T1000 (cell line): Measurements from ENCODE around the gene DTX2.
"Not testable (repeated sequence)": the region's sequence is repeated elsewhere in the genome, so short reads cannot be mapped to it uniquely, and the experiment has no call there.

ENCODE experiments used
- DNase-seq: peaks from one replicate; lab custom pipeline; 2025; ENCODE audit warnings: mixed read lengths; lab: John Stamatoyannopoulos, UW

Gene DTX2

GRCh38 chr7:76443846-76444245 is 17.7 kb upstream of the DTX2 start:
- not testable (repeated sequence) for DNase-seq

- DNase-seq, result not testable (repeated sequence)
These were observed 15.9 kb upstream of the DTX2 start for GRCh38 chr7:76445577-76446008.

GRCh38 chr7:76457017-76457416 is 4.5 kb upstream of the DTX2 start:
- not testable (repeated sequence) for DNase-seq

- not testable (repeated sequence) for DNase-seq
These were observed 3.0 kb upstream of the DTX2 start for GRCh38 chr7:76458504-76458903.

GRCh38 chr7:76460767-76461166 is 742 bp upstream of the DTX2 start:
- not testable (repeated sequence) for DNase-seq

GRCh38 chr7:76462271-76462882 is 868 bp downstream of the DTX2 start:
- not testable (repeated sequence) for DNase-seq

- not testable (repeated sequence) for DNase-seq
These were observed 3.5 kb downstream of the DTX2 start for GRCh38 chr7:76464959-76465358.

DNA sequence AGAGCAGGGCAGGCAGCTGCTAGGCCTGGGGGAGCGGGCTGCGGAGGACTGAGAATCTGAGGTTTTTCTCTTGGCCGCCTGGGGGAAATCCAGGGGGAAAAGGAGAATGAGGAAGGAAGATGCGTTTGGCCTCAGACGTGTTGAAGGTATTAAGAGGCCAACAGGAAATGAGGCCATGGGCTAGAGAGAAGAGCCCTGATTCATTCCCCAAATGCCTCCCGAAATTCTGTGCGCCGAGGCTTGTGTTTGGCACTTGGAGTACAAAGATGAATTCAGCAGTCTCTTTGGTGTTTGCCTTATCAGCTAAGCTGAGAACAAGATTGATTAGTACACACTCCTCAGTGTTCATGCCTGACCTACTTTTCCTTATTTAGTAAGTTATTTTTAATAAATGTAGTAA is 4.4 kb downstream of the DTX2 start:
- DNase-seq, result not testable (repeated sequence)

DNA sequence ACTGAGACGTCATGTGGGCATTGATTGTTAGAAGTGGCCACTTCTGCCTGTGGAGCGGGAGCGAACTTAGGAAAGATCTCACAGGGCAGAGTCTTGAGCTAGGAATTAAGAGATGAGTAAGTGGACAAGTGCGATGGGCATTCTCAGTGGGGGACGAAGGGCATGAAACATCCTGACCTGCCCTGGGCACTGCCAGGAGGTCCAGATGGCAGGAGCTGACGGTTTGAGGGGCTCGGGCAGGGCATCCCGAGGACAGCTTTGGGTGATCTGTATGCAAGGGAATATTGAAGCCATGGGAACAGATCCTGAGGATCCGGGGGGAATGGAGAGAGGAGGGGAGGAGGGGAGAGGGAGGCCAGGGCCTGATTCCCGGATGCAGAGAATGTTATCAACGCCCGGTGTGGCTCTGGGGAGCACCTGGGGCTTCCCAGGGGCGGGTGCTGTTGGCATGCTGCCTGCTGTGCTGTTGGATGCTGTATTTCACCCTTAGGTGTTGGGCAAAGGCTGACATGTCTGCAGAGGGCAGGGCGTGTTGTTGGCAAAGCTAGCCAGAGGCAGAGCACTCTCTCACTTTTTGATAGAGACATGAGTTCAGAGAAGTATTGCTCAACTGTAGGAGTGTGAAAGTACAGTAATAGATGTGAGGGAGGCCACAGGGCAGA is 6.4 kb downstream of the DTX2 start:
- DNase-seq, result not testable (repeated sequence)

DNA sequence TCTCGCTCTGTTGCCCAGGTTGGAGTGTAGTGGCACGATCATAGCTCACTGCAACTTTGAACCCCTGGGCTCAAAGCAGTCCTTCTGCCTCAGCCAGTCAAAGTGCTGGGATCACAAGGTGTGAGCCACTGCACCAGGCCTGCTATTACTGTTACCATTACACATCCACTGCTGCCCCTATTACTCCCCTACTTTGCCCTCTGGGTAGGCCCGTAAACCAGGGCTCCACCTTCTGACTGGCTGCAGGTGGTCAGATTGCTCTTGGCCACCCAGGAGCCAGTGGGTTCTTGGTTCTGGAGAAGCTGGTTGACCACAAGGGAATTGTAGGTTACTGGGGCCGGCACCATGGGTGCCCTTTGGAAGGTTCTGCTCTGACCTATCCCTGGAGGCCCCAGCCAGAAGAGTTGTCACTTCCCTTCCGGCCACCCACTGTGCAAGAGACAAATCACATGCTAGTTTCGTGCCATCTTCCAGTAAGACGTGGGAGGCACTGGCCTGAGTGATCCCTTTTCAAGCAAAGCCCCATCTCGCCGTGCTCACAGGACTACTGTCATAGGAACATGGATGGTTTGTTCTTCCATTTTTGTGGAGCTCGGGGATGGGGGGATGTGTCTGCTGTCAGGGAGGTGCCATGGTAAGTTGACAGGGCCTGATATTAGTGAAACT is 10.2 kb downstream of the DTX2 start:
- DNase-seq, result not testable (repeated sequence)

GRCh38 chr7:76473097-76473496 is 11.6 kb downstream of the DTX2 start:
- DNase-seq, result not testable (repeated sequence)

DNA sequence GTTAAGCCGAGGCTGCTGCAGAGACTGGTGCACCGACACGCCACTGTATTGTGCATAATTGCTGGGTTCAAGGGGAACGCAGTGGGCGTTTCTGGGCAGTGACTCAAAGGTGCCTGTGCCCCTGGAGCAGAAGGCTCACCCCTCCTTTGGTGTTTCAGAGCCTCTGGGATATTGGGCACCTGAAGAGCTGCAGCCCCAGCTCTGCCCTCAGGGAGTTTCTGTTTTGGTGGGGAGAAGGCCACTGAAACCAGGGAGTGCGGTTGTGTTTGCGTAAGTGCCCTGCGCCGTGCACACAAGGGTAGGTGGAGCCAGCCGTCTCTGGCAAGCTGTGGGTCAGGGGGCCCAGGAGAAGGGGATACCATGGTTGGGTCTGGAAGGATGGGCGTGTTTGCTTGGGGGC is 14.8 kb downstream of the DTX2 start:
- not testable (repeated sequence) for DNase-seq

GRCh38 chr7:76476742-76477474 is 15.4 kb downstream of the DTX2 start:
- not testable (repeated sequence) for DNase-seq

DNA sequence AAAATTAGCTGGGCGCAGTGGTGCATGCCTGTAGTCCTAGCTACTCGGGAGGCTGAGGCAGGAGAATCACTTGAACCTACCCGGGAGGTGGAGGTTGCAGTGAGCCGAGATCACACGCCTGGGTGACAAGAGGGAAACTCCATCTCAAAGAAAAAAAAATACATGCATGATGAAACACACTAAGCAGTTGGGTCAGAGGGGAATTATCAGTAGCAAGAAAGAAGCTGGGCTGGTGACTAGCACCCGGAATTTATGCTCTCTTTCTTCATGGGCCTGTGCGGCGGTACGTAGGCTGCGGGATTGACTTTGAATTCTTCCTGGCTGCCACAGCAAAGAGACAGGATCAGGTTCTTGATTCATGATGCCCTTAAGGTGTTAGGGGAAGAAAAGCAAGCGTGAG is 18.1 kb downstream of the DTX2 start:
- DNase-seq, result not testable (repeated sequence)

DNA sequence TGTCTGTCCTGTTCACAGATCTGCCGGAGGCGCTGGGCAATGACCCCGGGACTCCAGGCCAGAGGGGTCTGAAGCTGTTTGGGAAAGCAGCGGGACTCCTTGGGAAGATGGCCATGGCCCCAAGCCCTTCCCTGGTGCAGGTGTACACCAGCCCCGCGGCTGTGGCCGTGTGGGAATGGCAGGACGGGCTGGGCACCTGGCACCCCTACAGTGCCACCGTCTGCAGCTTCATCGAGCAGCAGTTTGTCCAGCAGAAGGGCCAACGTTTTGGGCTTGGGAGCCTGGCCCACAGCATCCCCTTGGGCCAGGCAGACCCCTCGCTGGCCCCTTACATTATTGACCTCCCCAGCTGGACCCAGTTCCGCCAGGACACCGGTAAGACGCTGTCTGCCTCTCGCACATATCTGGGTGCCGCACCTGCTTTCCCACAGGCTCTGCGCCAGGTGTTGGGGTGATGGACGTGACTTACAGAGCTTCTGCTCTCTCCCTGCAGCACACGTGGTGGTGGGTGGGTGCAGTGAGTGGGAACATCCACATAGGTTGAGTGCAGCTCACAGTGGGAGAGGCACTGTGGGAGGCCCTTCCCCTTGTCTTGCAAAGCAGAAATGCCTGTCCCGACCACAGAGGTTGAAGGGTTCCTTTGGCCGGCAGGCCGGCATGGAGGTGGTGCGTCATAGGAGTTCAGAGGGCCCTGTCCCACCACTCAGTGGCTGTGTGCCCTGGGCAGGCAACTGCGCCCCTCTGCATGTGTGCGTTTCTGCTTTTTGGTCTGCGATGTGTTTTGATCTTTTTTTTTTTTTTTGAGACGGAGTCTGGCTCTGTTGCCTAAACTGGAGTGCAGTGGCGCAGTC is 19.1 kb downstream of the DTX2 start:
- not testable (repeated sequence) for DNase-seq

DNA sequence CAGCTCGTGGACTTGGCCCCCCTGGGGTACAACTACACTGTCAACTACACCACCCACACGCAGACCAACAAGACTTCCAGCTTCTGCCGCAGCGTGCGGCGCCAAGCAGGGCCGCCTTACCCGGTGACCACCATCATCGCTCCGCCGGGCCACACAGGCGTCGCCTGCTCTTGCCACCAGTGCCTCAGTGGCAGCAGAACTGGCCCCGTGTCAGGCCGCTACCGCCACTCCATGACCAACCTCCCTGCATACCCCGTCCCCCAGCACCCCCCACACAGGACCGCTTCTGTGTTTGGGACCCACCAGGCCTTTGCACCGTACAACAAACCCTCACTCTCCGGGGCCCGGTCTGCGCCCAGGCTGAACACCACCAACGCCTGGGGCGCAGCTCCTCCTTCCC is 21.2 kb downstream of the DTX2 start:
- not testable (repeated sequence) for DNase-seq

DNA sequence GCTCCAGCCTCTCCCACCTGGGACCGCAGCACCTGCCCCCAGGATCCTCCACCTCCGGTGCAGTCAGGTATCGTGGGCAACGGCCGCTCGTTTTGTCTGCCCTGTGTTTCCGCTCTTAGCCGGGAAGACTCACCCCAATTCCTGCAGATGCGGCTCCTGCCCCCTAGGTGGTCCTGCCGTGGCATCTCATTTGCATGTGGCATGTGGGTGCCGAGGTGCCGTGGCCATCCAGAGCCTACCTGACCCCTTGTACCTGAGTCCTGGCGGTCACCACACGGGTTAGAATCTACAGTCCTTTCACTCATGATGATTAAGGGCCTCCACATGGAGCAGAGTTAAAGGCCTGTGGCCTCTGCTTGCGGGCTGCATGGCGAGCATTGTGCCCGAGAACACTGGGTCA is 21.6 kb downstream of the DTX2 start:
- not testable (repeated sequence) for DNase-seq

DNA sequence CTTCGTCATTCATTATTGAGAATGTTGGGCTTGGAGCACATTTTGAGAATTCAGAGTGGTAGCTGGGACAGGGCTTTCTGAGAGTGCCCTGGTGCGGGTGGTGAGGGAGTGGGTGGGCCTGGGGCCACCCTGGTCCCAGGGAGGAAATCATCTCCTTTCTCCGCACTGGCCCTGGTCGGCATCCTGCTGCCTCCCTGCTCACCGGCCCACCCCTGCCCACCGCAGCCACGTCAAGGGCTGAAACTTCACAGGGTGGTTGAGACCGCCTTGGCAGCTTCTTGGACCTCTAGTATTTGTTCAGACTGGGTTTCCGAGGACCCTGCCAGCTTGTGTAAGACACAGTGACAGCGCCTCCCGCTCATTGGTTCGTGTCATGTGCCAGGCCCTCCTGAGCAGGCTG is 22.9 kb downstream of the DTX2 start:
- DNase-seq, result not testable (repeated sequence)

GRCh38 chr7:76485822-76486610 is 24.5 kb downstream of the DTX2 start:
- DNase-seq, result not testable (repeated sequence)

GRCh38 chr7:76486618-76487017 is 25.1 kb downstream of the DTX2 start:
- not testable (repeated sequence) for DNase-seq

DNA sequence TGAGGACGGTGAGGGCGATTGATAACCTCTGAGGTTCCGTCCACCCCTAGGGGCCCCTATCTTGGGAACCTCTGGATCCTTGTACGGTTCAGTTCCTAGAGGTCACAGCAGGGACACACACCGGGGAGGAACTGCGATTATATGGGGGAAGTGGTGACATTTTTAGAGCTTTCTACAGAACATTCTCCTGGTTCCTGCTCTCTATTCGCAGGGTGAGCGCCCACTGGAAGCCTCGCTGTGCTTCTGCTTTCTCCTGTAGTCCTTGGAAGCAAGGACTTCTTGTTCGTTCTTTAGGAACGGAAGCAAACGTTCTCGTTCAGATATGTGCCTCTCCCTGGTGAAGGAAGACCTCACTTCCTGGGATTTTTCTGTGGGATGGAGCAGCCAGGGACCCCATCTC is 26.5 kb downstream of the DTX2 start:
- DNase-seq, result not testable (repeated sequence)
